SHP77 treated with DMSO at 0.1 percent for 48 hours (cell line): Measurements from ENCODE around the gene SHMT2.
A peak's percentile ranks its signal among the peaks of the same experiment; 100 is the strongest.

ENCODE experiments used
- DNase-seq: peaks from one replicate; lab custom pipeline; 2025; lab: John Stamatoyannopoulos, UW

SHMT2 gene

GRCh38 chr12:57229634-57230380 lies at the start of gene SHMT2:
Gene SHMT2, plus strand, starts transcription at chr12:57229711. Its CDS starts 68 bp downstream, at chr12:57229779.
- peak; percentile 93 for DNase-seq

- DNase-seq = no peak
Measured at GRCh38 chr12:57180321-57180989, 49.1 kb upstream of the SHMT2 start.

- no peak for DNase-seq
Measured at GRCh38 chr12:57181072-57181471, 48.4 kb upstream of the SHMT2 start.

- DNase-seq = no peak
Measured at GRCh38 chr12:57181561-57182155, 47.9 kb upstream of the SHMT2 start.

GRCh38 chr12:57182918-57183575 lies 46.5 kb upstream of the SHMT2 start:
- DNase-seq = peak; percentile 23

GRCh38 chr12:57183939-57184725 lies 45.4 kb upstream of the SHMT2 start:
- DNase-seq = no peak

GRCh38 chr12:57185403-57185802 lies 44.1 kb upstream of the SHMT2 start:
- DNase-seq = no peak

- DNase-seq = no peak
Measured at GRCh38 chr12:57185906-57186508, 43.5 kb upstream of the SHMT2 start.

GRCh38 chr12:57187222-57188089 lies 42.1 kb upstream of the SHMT2 start:
- DNase-seq = no peak

GRCh38 chr12:57188090-57188425 lies 41.5 kb upstream of the SHMT2 start:
- DNase-seq = no peak

GRCh38 chr12:57190037-57190436 lies 39.5 kb upstream of the SHMT2 start:
- no peak for DNase-seq

GRCh38 chr12:57190821-57191220 lies 38.7 kb upstream of the SHMT2 start:
- DNase-seq = no peak

GRCh38 chr12:57191410-57191809 lies 38.1 kb upstream of the SHMT2 start:
- DNase-seq = no peak

- DNase-seq = no peak
Measured at GRCh38 chr12:57192920-57193319, 36.6 kb upstream of the SHMT2 start.

GRCh38 chr12:57193706-57194245 lies 35.7 kb upstream of the SHMT2 start:
- DNase-seq = no peak

- no peak for DNase-seq
Measured at GRCh38 chr12:57194253-57194652, 35.3 kb upstream of the SHMT2 start.

- no peak for DNase-seq
Measured at GRCh38 chr12:57195186-57195585, 34.3 kb upstream of the SHMT2 start.

- DNase-seq = no peak
Measured at GRCh38 chr12:57195611-57196371, 33.7 kb upstream of the SHMT2 start.

- no peak for DNase-seq
Measured at GRCh38 chr12:57196439-57196838, 33.1 kb upstream of the SHMT2 start.

GRCh38 chr12:57196956-57197355 lies 32.6 kb upstream of the SHMT2 start:
- no peak for DNase-seq
